IPS-18a (cell line): ENCODE results near the gene EPHA6.

Source experiments
- H3K27ac ChIP-seq: one replicate; pipeline ENCODE4 v1.5.1; 2013; ENCODE audit warnings: low read length
- H3K27me3 ChIP-seq: one replicate; pipeline ENCODE4 v1.6.1; 2013; ENCODE audit warnings: mild to moderate bottlenecking, low read length; ENCODE audit not compliant: control insufficient read depth, insufficient read depth
- H3K36me3 ChIP-seq: one replicate; pipeline ENCODE4 v1.6.1; 2013; ENCODE audit warnings: low read depth, low read length; ENCODE audit not compliant: control insufficient read depth
- H3K4me1 ChIP-seq: one replicate; pipeline ENCODE4 v1.6.1; 2013; ENCODE audit warnings: low read depth, low read length; ENCODE audit not compliant: control insufficient read depth
- H3K4me3 ChIP-seq: one replicate; pipeline ENCODE4 v1.5.1; 2013; ENCODE audit warnings: low read length
- H3K9ac ChIP-seq: one replicate; pipeline ENCODE4 v1.6.1; 2013; ENCODE audit warnings: mild to moderate bottlenecking, low read length, moderate library complexity
- H3K9me3 ChIP-seq: one replicate; pipeline ENCODE4 v1.6.1; 2013; ENCODE audit warnings: low read depth, low read length; ENCODE audit not compliant: control insufficient read depth

EPHA6 gene

GRCh38 chr3:96843505-96844203, 29.3 kb downstream of the EPHA6 start:
- Histone ChIP-seq H3K36me3 (no peaks in the 10 kb centered on the region), H3K27me3 (no peaks in the 10 kb centered on the region), H3K27ac (no peak overlapping the region), H3K9ac (no peak overlapping the region), H3K4me3 (no peak overlapping the region), H3K4me1 (no peaks in the 10 kb centered on the region), H3K9me3 (no peaks in the 10 kb centered on the region)

DNA sequence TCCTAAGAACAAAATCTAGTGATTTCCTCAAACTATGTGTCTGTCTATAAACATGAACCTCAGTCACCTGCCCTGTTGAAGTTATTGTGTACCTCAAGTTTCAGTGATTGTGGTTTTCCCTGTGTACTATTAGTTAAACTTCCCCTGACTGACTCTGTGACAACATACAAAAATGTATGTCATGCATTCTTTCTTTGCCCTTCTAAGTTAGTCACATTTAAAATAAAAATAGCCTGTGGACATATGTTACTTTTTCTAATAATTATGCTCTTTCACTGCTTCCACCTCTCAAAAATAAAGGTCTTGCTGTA, 29.8 kb downstream of the EPHA6 start:
- no peak overlapping the region for H3K4me3 ChIP-seq
- no peaks in the 10 kb centered on the region for H3K4me1 ChIP-seq
- no peaks in the 10 kb centered on the region for H3K36me3 ChIP-seq
- no peaks in the 10 kb centered on the region for H3K9me3 ChIP-seq
- H3K9ac ChIP-seq = no peak overlapping the region
- no peak overlapping the region for H3K27ac ChIP-seq
- H3K27me3 ChIP-seq = no peaks in the 10 kb centered on the region

- no peaks in the 10 kb centered on the region for H3K9me3 ChIP-seq
- no peak overlapping the region for H3K27ac ChIP-seq
- H3K27me3 ChIP-seq = no peaks in the 10 kb centered on the region
- H3K36me3 ChIP-seq = no peaks in the 10 kb centered on the region
- no peak overlapping the region for H3K4me3 ChIP-seq
- H3K9ac ChIP-seq = no peak overlapping the region
- no peaks in the 10 kb centered on the region for H3K4me1 ChIP-seq
Observed at GRCh38 chr3:96852849-96853248, 38.5 kb downstream of the EPHA6 start.

DNA sequence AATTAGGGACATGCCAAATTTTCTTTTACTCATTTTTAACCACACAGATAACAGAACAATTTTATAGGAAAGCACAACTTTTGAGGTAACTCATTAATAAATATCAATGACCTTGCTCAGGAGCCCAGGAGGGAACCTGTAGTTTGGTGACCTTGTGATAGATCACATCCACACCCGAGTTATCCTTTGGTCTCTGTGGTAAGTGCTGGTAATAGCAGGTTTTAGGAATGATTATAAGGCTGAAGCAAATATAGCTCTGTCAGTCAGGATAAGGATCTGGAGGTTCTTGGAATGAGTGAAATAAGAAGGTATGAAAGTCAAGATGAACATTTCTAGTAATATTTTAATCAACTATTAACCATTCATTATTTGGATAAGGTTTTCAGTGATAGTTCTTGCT, 46.5 kb downstream of the EPHA6 start:
- H3K27ac ChIP-seq = no peak overlapping the region
- no peak overlapping the region for H3K4me3 ChIP-seq
- no peaks in the 10 kb centered on the region for H3K9me3 ChIP-seq
- H3K27me3 ChIP-seq = no peaks in the 10 kb centered on the region
- H3K36me3 ChIP-seq = no peaks in the 10 kb centered on the region
- H3K4me1 ChIP-seq = no peaks in the 10 kb centered on the region
- no peak overlapping the region for H3K9ac ChIP-seq

GRCh38 chr3:96863129-96863740, 48.8 kb downstream of the EPHA6 start:
- H3K36me3 ChIP-seq = no peaks in the 10 kb centered on the region
- no peak overlapping the region for H3K4me3 ChIP-seq
- H3K9me3 ChIP-seq = no peaks in the 10 kb centered on the region
- no peaks in the 10 kb centered on the region for H3K4me1 ChIP-seq
- H3K27me3 ChIP-seq = no peaks in the 10 kb centered on the region
- H3K9ac ChIP-seq = no peak overlapping the region
- no peak overlapping the region for H3K27ac ChIP-seq

DNA sequence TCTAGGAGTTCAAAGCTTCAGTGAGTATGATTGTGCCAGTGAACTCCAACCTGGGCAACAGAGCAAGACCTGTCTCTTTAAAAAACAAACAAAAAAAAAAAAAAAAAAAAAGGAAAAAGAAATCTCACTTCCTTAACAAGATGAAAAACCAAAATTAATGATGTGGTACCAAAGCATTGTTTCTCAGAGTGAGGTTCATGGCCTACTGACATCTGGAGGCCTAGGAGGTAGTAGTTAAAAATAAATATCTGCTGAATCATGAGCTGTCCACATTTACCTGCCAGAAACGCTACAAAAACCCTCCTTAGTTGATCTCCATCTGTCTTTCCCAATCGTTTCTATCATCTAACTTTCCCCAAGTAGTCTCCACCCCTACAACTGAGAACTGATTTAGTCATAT, 51.2 kb downstream of the EPHA6 start:
- H3K27me3 ChIP-seq = no peaks in the 10 kb centered on the region
- H3K27ac ChIP-seq = no peak overlapping the region
- H3K4me1 ChIP-seq = no peaks in the 10 kb centered on the region
- H3K9me3 ChIP-seq = no peaks in the 10 kb centered on the region
- no peak overlapping the region for H3K4me3 ChIP-seq
- H3K36me3 ChIP-seq = no peaks in the 10 kb centered on the region
- H3K9ac ChIP-seq = no peak overlapping the region

GRCh38 chr3:96869316-96869715, 54.9 kb downstream of the EPHA6 start:
- Histone ChIP-seq H3K9ac (no peak overlapping the region), H3K27ac (no peak overlapping the region), H3K4me3 (no peak overlapping the region), H3K36me3 (no peaks in the 10 kb centered on the region), H3K27me3 (no peaks in the 10 kb centered on the region), H3K4me1 (no peaks in the 10 kb centered on the region), H3K9me3 (no peaks in the 10 kb centered on the region)

- no peaks in the 10 kb centered on the region for H3K36me3 ChIP-seq
- H3K4me1 ChIP-seq = no peaks in the 10 kb centered on the region
- H3K9ac ChIP-seq = no peak overlapping the region
- H3K27me3 ChIP-seq = no peaks in the 10 kb centered on the region
- H3K4me3 ChIP-seq = no peak overlapping the region
- no peaks in the 10 kb centered on the region for H3K9me3 ChIP-seq
- no peak overlapping the region for H3K27ac ChIP-seq
Observed at GRCh38 chr3:96877510-96877909, 63.1 kb downstream of the EPHA6 start.

- H3K9ac ChIP-seq = no peak overlapping the region
- no peaks in the 10 kb centered on the region for H3K36me3 ChIP-seq
- H3K9me3 ChIP-seq = no peaks in the 10 kb centered on the region
- H3K27me3 ChIP-seq = no peaks in the 10 kb centered on the region
- H3K4me1 ChIP-seq = peaks cover 5% of the 10 kb centered on the region
- H3K4me3 ChIP-seq = no peak overlapping the region
- no peak overlapping the region for H3K27ac ChIP-seq
Observed at GRCh38 chr3:96900031-96900430, 85.6 kb downstream of the EPHA6 start.

- no peak overlapping the region for H3K9ac ChIP-seq
- no peaks in the 10 kb centered on the region for H3K27me3 ChIP-seq
- no peaks in the 10 kb centered on the region for H3K9me3 ChIP-seq
- H3K36me3 ChIP-seq = no peaks in the 10 kb centered on the region
- H3K27ac ChIP-seq = no peak overlapping the region
- H3K4me1 ChIP-seq = peaks cover 5% of the 10 kb centered on the region
- H3K4me3 ChIP-seq = no peak overlapping the region
Observed at GRCh38 chr3:96900566-96900965, 86.2 kb downstream of the EPHA6 start.

DNA sequence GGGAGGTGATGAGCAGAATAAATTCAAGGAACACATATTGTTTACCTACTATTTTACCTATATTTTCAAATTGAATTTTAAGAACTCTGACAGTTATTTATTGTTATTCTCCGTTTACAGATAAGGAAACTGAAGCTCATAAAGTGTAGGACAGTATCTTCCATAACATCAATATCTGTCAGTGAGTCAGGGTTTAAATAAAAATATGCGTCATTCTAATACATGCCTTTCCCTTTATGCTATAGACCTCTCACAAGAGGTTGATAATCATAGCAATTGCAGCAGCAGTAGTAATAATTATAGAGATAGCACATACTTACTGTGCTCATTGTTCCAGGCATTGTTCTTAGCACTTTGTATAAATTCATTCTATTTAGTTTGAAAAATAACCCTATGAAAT, 101.1 kb downstream of the EPHA6 start:
- Histone ChIP-seq H3K27me3 (no peaks in the 10 kb centered on the region), H3K36me3 (no peaks in the 10 kb centered on the region), H3K9me3 (no peaks in the 10 kb centered on the region), H3K4me3 (no peak overlapping the region), H3K9ac (no peak overlapping the region), H3K27ac (no peak overlapping the region), H3K4me1 (no peaks in the 10 kb centered on the region)

- no peaks in the 10 kb centered on the region for H3K36me3 ChIP-seq
- H3K9ac ChIP-seq = no peak overlapping the region
- no peaks in the 10 kb centered on the region for H3K4me1 ChIP-seq
- H3K27me3 ChIP-seq = no peaks in the 10 kb centered on the region
- H3K4me3 ChIP-seq = no peak overlapping the region
- H3K27ac ChIP-seq = no peak overlapping the region
- H3K9me3 ChIP-seq = peaks cover 14% of the 10 kb centered on the region
Observed at GRCh38 chr3:96931119-96931862, 116.9 kb downstream of the EPHA6 start.
